HEK293T (cell line): ENCODE data around the gene IGSF22.

ENCODE experiments used
- CTCF ChIA-PET: fragments of 350-600 bp; formaldehyde crosslinking; extraction: SDS; loops from one replicate; lab custom pipeline; 2021; ENCODE audit warnings: antibody characterized with exemption, inconsistent platforms; lab: Yijun Ruan, JAX
- POLR2A ChIA-PET: fragments of 350-600 bp; formaldehyde crosslinking; extraction: SDS; loops from one replicate; lab custom pipeline; 2020; ENCODE audit warnings: antibody characterized with exemption, inconsistent platforms; lab: Yijun Ruan, JAX
- DNase-seq: peaks from one replicate; pipeline ENCODE4 v3.0.0; 2012; ENCODE audit warnings: mixed read lengths; ENCODE audit errors: extremely low spot score
- ARNT ChIP-seq: fragments of 450-650 bp; IDR thresholded peaks from 2 replicates; pipeline ENCODE4 v1.6.1; 2017; ENCODE audit warnings: mild to moderate bottlenecking
- BHLHE40 ChIP-seq: fragments of 450-650 bp; IDR thresholded peaks from 2 replicates; pipeline ENCODE4 v1.6.1; 2016; ENCODE audit warnings: mild to moderate bottlenecking, moderate library complexity, borderline replicate concordance
- CTBP1 ChIP-seq: fragments of 450-650 bp; IDR thresholded peaks from 2 replicates; pipeline ENCODE4 v1.6.1; 2016; ENCODE audit warnings: borderline replicate concordance
- ELF4 ChIP-seq: fragments of 450-650 bp; IDR thresholded peaks from 2 replicates; pipeline ENCODE4 v1.6.1; 2017; ENCODE audit warnings: antibody characterized with exemption
- FOXA1 ChIP-seq: fragments of 450-650 bp; IDR thresholded peaks from 2 replicates; pipeline ENCODE4 v1.6.1; 2016; ENCODE audit warnings: mild to moderate bottlenecking
- FOXK2 ChIP-seq: fragments of 450-650 bp; IDR thresholded peaks from 2 replicates; pipeline ENCODE4 v1.6.1; 2016; ENCODE audit warnings: mild to moderate bottlenecking
- FOXM1 ChIP-seq: fragments of 450-650 bp; IDR thresholded peaks from 2 replicates; pipeline ENCODE4 v1.6.1; 2017; ENCODE audit warnings: mild to moderate bottlenecking, borderline replicate concordance
- HDGF ChIP-seq: fragments of 450-650 bp; IDR thresholded peaks from 2 replicates; pipeline ENCODE4 v1.6.1; 2017; ENCODE audit warnings: antibody characterized with exemption, borderline replicate concordance
- L3MBTL2 ChIP-seq: fragments of 450-650 bp; conservative IDR thresholded peaks from 2 replicates; pipeline ENCODE4 v1.6.1; 2016; ENCODE audit warnings: mild to moderate bottlenecking
- LEF1 ChIP-seq: fragments of 450-650 bp; IDR thresholded peaks from 2 replicates; pipeline ENCODE4 v1.6.1; 2017; ENCODE audit warnings: mild to moderate bottlenecking, borderline replicate concordance
- NFRKB ChIP-seq: fragments of 450-650 bp; IDR thresholded peaks from 2 replicates; pipeline ENCODE4 v1.6.1; 2016; ENCODE audit warnings: mild to moderate bottlenecking, moderate library complexity
- PKNOX1 ChIP-seq: fragments of 450-650 bp; IDR thresholded peaks from 2 replicates; pipeline ENCODE4 v1.6.1; 2016
- SP1 ChIP-seq: fragments of 450-650 bp; IDR thresholded peaks from 2 replicates; pipeline ENCODE4 v1.6.1; 2017
- SUZ12 ChIP-seq: fragments of 450-650 bp; IDR thresholded peaks from 2 replicates; pipeline ENCODE4 v1.6.1; 2016; ENCODE audit warnings: mild to moderate bottlenecking
- TARDBP ChIP-seq: fragments of 450-650 bp; IDR thresholded peaks from 2 replicates; pipeline ENCODE4 v1.6.1; 2016
- ZNF384 ChIP-seq: fragments of 450-650 bp; IDR thresholded peaks from 2 replicates; pipeline ENCODE4 v1.6.1; 2016

Gene IGSF22

GRCh38 chr11:18739685-18740084 is 13.7 kb upstream of the IGSF22 start:
- ChIA-PET POLR2A (interaction anchor here (1.5 to 1.7 kb wide), 2 partner anchors 18 to 213 kb away, joined by 4 to 5 read pairs; partner anchors contain the start of gene TSG101), CTCF (interaction anchor here (0.7 to 1.2 kb wide), 3 partner anchors 8 to 18 kb away, joined by 3 read pairs; no protein-coding TSS in a partner anchor)
- DNase-seq: no peak
- no peak for TF ChIP-seq FOXA1
- no peak for TF ChIP-seq SUZ12
- no peak for TF ChIP-seq HDGF
- TF ChIP-seq NFRKB: no peak
- TF ChIP-seq LEF1: no peak
- no peak for TF ChIP-seq ARNT
- no peak for TF ChIP-seq FOXM1
- no peak for TF ChIP-seq CTBP1
- TF ChIP-seq L3MBTL2: no peak

GRCh38 chr11:18737642-18738041 is 11.7 kb upstream of the IGSF22 start:
- TF ChIP-seq LEF1 (no peak), HDGF (no peak), CTBP1 (no peak), ARNT (no peak)
- no peak for DNase-seq
- ChIA-PET CTCF (interaction anchor here (0.6 kb wide), 1 partner anchor 373 kb away, joined by 5 read pairs; no protein-coding TSS in a partner anchor), POLR2A (no interaction called here)

GRCh38 chr11:18736590-18737148 is 10.7 kb upstream of the IGSF22 start:
- POLR2A ChIA-PET: interaction anchor here (0.7 kb wide), 1 partner anchor 15 kb away, joined by 3 read pairs; no protein-coding TSS in a partner anchor
- DNase-seq: no peak
- TF ChIP-seq L3MBTL2 (no peak), SP1 (no peak), ELF4 (no peak), ZNF384 (no peak)
- CTCF ChIA-PET: no interaction called here

- CTCF ChIA-PET: no interaction called here
- TF ChIP-seq BHLHE40 (no peak), FOXM1 (no peak), ARNT (no peak), FOXA1 (no peak), FOXK2 (no peak), SUZ12 (no peak), ZNF384 (no peak), NFRKB (no peak), PKNOX1 (no peak), TARDBP (no peak), HDGF (no peak), SP1 (no peak), LEF1 (no peak), CTBP1 (no peak)
- POLR2A ChIA-PET: no interaction called here
- no peak for DNase-seq
These were observed 7.2 kb upstream of the IGSF22 start for GRCh38 chr11:18733202-18733601.

GRCh38 chr11:18731949-18732821 is 6.2 kb upstream of the IGSF22 start:
- POLR2A ChIA-PET: interaction anchor here (0.7 kb wide), 1 partner anchor 206 kb away, joined by 3 read pairs; no protein-coding TSS in a partner anchor
- TF ChIP-seq CTBP1: no peak
- no peak for TF ChIP-seq ELF4
- TF ChIP-seq FOXM1: no peak
- TF ChIP-seq SP1: no peak
- no peak for TF ChIP-seq ZNF384
- TF ChIP-seq ARNT: no peak
- no peak for TF ChIP-seq LEF1
- TF ChIP-seq SUZ12: no peak
- TF ChIP-seq BHLHE40: no peak
- no peak for TF ChIP-seq PKNOX1
- TF ChIP-seq HDGF: no peak
- no peak for TF ChIP-seq TARDBP
- no peak for TF ChIP-seq FOXK2
- TF ChIP-seq FOXA1: no peak
- CTCF ChIA-PET: interaction anchor here (0.7 to 1.4 kb wide), 6 partner anchors 8 to 191 kb away, joined by 3 to 4 read pairs (median 3); no protein-coding TSS in a partner anchor
- DNase-seq: peak; percentile 63

GRCh38 chr11:18731441-18731840 is 5.5 kb upstream of the IGSF22 start:
- ChIA-PET POLR2A (no interaction called here), CTCF (interaction anchor here (0.6 to 1.4 kb wide), 9 partner anchors 8 to 192 kb away, joined by 3 to 8 read pairs (median 3); no protein-coding TSS in a partner anchor)

More at GRCh38 chr11:18731441-18731840, 5.5 kb upstream of the IGSF22 start:
- no peak for DNase-seq
- TF ChIP-seq LEF1: no peak
- TF ChIP-seq HDGF: no peak
- no peak for TF ChIP-seq ELF4
- TF ChIP-seq CTBP1: no peak
- TF ChIP-seq L3MBTL2: no peak
- no peak for TF ChIP-seq SP1
- no peak for TF ChIP-seq FOXM1
- TF ChIP-seq PKNOX1: no peak
- no peak for TF ChIP-seq NFRKB
- TF ChIP-seq ZNF384: no peak
- TF ChIP-seq TARDBP: no peak
- TF ChIP-seq ARNT: no peak
- TF ChIP-seq FOXA1: no peak
- TF ChIP-seq SUZ12: no peak
- TF ChIP-seq BHLHE40: no peak
- TF ChIP-seq FOXK2: no peak
